Measurements from ENCODE around the gene IL9. TPM values are rescaled to one million over a fixed set of nuclear protein-coding genes. Genes with fewer than 3 reads are reported as not detected.

IL9 gene
- total RNA-seq, 1 donor from 2014 or later, result not detected

GRCh38 chr5:135869276-135869675 lies 26.4 kb downstream of the IL9 start:
- Mint-ChIP-seq H3K27ac (ENCODE audit: unreplicated experiment) (no peak overlapping the region), H3K4me3 (ENCODE audit: unreplicated experiment) (no peak overlapping the region), H3K27me3 (ENCODE audit: unreplicated experiment) (peaks cover 6% of the 10 kb centered on the region), H3K9me3 (ENCODE audit: unreplicated experiment) (no peaks in the 10 kb centered on the region), H3K4me1 (ENCODE audit: unreplicated experiment) (peaks cover 3% of the 10 kb centered on the region), H3K36me3 (ENCODE audit: low read depth, unreplicated experiment) (no peaks in the 10 kb centered on the region)
- DNase-seq (ENCODE audit: low spot score), result no peak
- TF ChIP-seq CTCF (IDR thresholded peaks at IDR 0.05; ENCODE audit: unreplicated experiment), result no peak

- no peaks in the 10 kb centered on the region for H3K9me3 Mint-ChIP-seq (ENCODE audit: unreplicated experiment)
- H3K27me3 Mint-ChIP-seq (ENCODE audit: unreplicated experiment), result peaks cover 6% of the 10 kb centered on the region
- H3K36me3 Mint-ChIP-seq (ENCODE audit: low read depth, unreplicated experiment), result no peaks in the 10 kb centered on the region
- H3K4me3 Mint-ChIP-seq (ENCODE audit: unreplicated experiment), result no peak overlapping the region
- no peak for TF ChIP-seq CTCF (IDR thresholded peaks at IDR 0.05; ENCODE audit: unreplicated experiment)
- peaks cover 3% of the 10 kb centered on the region for H3K4me1 Mint-ChIP-seq (ENCODE audit: unreplicated experiment)
- no peak for DNase-seq (ENCODE audit: low spot score)
- no peak overlapping the region for H3K27ac Mint-ChIP-seq (ENCODE audit: unreplicated experiment)
Observed at GRCh38 chr5:135868681-135869080, 27.0 kb downstream of the IL9 start.

DNA sequence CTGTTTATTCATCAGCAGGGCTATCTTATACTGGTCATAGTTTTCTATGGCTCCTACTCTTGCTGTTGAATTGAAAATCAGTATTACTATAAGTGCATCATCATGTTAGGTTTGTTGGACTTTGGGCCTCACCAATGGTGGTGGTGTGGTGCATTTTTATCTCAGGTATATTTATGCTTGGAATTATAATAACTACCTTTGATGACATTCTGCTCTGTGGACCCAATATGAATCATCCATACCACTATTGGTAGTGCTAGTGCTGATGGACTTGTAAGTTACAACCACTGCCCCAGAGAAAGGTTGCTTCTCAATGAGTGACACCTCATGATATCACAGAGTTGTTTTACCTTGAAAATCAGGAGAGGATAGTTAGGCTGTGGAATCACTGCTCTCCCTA lies 28.0 kb downstream of the IL9 start:
- no peak for TF ChIP-seq CTCF (IDR thresholded peaks at IDR 0.05; ENCODE audit: unreplicated experiment)
- Mint-ChIP-seq H3K4me1 (ENCODE audit: unreplicated experiment) (peaks cover 3% of the 10 kb centered on the region), H3K4me3 (ENCODE audit: unreplicated experiment) (no peak overlapping the region), H3K9me3 (ENCODE audit: unreplicated experiment) (no peaks in the 10 kb centered on the region), H3K27ac (ENCODE audit: unreplicated experiment) (no peak overlapping the region), H3K27me3 (ENCODE audit: unreplicated experiment) (peaks cover 6% of the 10 kb centered on the region), H3K36me3 (ENCODE audit: low read depth, unreplicated experiment) (no peaks in the 10 kb centered on the region)
- no peak for DNase-seq (ENCODE audit: low spot score)

DNA sequence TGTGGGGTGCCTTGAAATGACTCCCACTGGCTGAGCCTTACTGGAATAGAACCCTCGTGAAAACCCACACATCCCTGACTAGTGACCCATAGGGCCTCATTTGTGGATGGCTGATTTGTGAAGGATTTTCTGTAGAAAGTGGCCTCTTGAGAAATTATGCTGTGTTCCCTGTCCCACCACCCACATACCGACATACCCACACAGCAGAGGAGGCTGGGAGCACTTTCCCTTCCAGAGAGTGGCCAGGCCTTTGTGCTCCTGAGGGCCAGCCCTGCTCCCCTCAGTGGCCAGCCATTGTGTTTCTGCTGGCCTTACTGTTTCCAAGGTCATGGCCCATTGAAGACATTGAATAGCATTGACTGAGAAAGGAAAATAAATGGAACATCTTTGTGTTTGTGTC lies 29.6 kb downstream of the IL9 start:
- H3K4me3 Mint-ChIP-seq (ENCODE audit: unreplicated experiment), result no peak overlapping the region
- no peak for DNase-seq (ENCODE audit: low spot score)

More for the DNA sequence above, 29.6 kb downstream of the IL9 start:
- TF ChIP-seq CTCF (IDR thresholded peaks at IDR 0.05; ENCODE audit: unreplicated experiment), result no peak
- H3K36me3 Mint-ChIP-seq (ENCODE audit: low read depth, unreplicated experiment), result no peaks in the 10 kb centered on the region
- H3K4me1 Mint-ChIP-seq (ENCODE audit: unreplicated experiment), result peaks cover 3% of the 10 kb centered on the region
- no peak overlapping the region for H3K27ac Mint-ChIP-seq (ENCODE audit: unreplicated experiment)
- H3K9me3 Mint-ChIP-seq (ENCODE audit: unreplicated experiment), result no peaks in the 10 kb centered on the region
- peaks cover 6% of the 10 kb centered on the region for H3K27me3 Mint-ChIP-seq (ENCODE audit: unreplicated experiment)
